GM12878 (cell line): ENCODE measurements around the gene ZNF547. TPM values are rescaled to one million over a fixed set of nuclear protein-coding genes. Genes with fewer than 3 reads are reported as not detected.
A peak's percentile ranks its signal among the peaks of the same experiment; 100 is the strongest.

ENCODE experiments used
- ASH2L ChIP-seq: fragments of 300-600, 200-600 bp; sonication (generic); IDR thresholded peaks from 2 replicates; pipeline ENCODE4 v1.6.1; 2017; ENCODE audit warnings: low read depth, mild to moderate bottlenecking, borderline replicate concordance
- CHD1 ChIP-seq: IDR thresholded peaks from 2 replicates; pipeline ENCODE4 v1.6.1; 2012; ENCODE audit warnings: low read depth, low read length, improper control_type of control experiment
- CHD2 ChIP-seq: IDR thresholded peaks from 2 replicates; pipeline ENCODE4 v1.6.1; 2011; ENCODE audit warnings: low read depth, low read length, improper control_type of control experiment, borderline replicate concordance
- CREB1 ChIP-seq: IDR thresholded peaks from 2 replicates; pipeline ENCODE4 v1.6.1; 2012; ENCODE audit warnings: low read depth, mild to moderate bottlenecking, inconsistent platforms
- EGR1 ChIP-seq, 2 experiments: IDR thresholded peaks; 1 replicate in 1 of 2; 2 replicates in 1 of 2; pipeline ENCODE4 v1.6.1; 2011 to 2012; ENCODE audit warnings: low read depth in 2 of 2, low read length in 2 of 2, borderline replicate concordance in 1 of 2, mild to moderate bottlenecking in 1 of 2, moderate library complexity in 1 of 2
- ESRRA ChIP-seq: IDR thresholded peaks from 2 replicates; pipeline ENCODE4 v1.6.1; 2012; ENCODE audit warnings: mild to moderate bottlenecking, low read length, improper control_type of control experiment
- ETV6 ChIP-seq, 2 experiments: fragments of 450-650 bp in 1 of 2; IDR thresholded peaks in 1 of 2; conservative IDR thresholded peaks in 1 of 2; 2 replicates each; pipeline ENCODE4 v1.6.1; 2014; ENCODE audit warnings: antibody characterized with exemption in 1 of 2, borderline replicate concordance in 1 of 2, low read depth in 1 of 2, mild to moderate bottlenecking in 1 of 2, moderate library complexity in 1 of 2
- FOXK2 ChIP-seq: fragments of 450-650 bp; IDR thresholded peaks from 2 replicates; pipeline ENCODE4 v1.6.1; 2017; ENCODE audit warnings: mild to moderate bottlenecking, moderate library complexity
- JUNB ChIP-seq: IDR thresholded peaks from 2 replicates; pipeline ENCODE4 v1.6.1; 2016; ENCODE audit warnings: antibody characterized with exemption, mild to moderate bottlenecking
- LARP7 ChIP-seq: fragments of 450-650 bp; IDR thresholded peaks from 2 replicates; pipeline ENCODE4 v1.6.1; 2017; ENCODE audit warnings: mild to moderate bottlenecking
- MTA2 ChIP-seq: fragments of 450-650 bp; IDR thresholded peaks from 2 replicates; pipeline ENCODE4 v1.6.1; 2016; ENCODE audit warnings: low read depth, mild to moderate bottlenecking, moderate library complexity
- MTA3 ChIP-seq: IDR thresholded peaks from 2 replicates; pipeline ENCODE4 v1.6.1; 2012; ENCODE audit warnings: low read length, inconsistent platforms, borderline replicate concordance
- NFXL1 ChIP-seq: fragments of 450-650 bp; IDR thresholded peaks from 2 replicates; pipeline ENCODE4 v1.6.1; 2017; ENCODE audit warnings: antibody characterized with exemption, mild to moderate bottlenecking, borderline replicate concordance
- PKNOX1 ChIP-seq: fragments of 450-650 bp; IDR thresholded peaks from 2 replicates; pipeline ENCODE4 v1.6.1; 2016; ENCODE audit warnings: mild to moderate bottlenecking
- POLR2AphosphoS2 ChIP-seq: IDR thresholded peaks from 2 replicates; pipeline ENCODE4 v1.6.1; 2011; ENCODE audit warnings: low read depth, mild to moderate bottlenecking, low read length, improper control_type of control experiment, moderate library complexity
- RB1 ChIP-seq: fragments of 450-650 bp; formaldehyde crosslinking; IDR thresholded peaks from 2 replicates; pipeline ENCODE4 v1.6.1; 2017; ENCODE audit warnings: mild to moderate bottlenecking, borderline replicate concordance
- RBBP5 ChIP-seq: fragments of 200-600 bp; sonication (generic); conservative IDR thresholded peaks from 2 replicates; pipeline ENCODE4 v1.6.1; 2016
- SMAD5 ChIP-seq: IDR thresholded peaks from 2 replicates; pipeline ENCODE4 v1.6.1; 2016; ENCODE audit warnings: antibody characterized with exemption, low read depth
- SMARCA5 ChIP-seq: fragments of 450-650 bp; IDR thresholded peaks from 2 replicates; pipeline ENCODE4 v1.6.1; 2017; ENCODE audit warnings: mild to moderate bottlenecking
- STAT1 ChIP-seq: fragments of 450-650 bp; conservative IDR thresholded peaks from 2 replicates; pipeline ENCODE4 v1.6.1; 2014; ENCODE audit warnings: antibody characterized with exemption, mild to moderate bottlenecking
- STAT3 ChIP-seq: IDR thresholded peaks from 2 replicates; pipeline ENCODE4 v1.6.1; 2011; ENCODE audit warnings: low read depth, low read length, improper control_type of control experiment
- SUPT20H ChIP-seq: IDR thresholded peaks from 2 replicates; pipeline ENCODE4 v1.6.1; 2011; ENCODE audit warnings: low read depth, mild to moderate bottlenecking, low read length, moderate library complexity, borderline replicate concordance; ENCODE audit not compliant: control insufficient read depth
- TCF3 ChIP-seq: IDR thresholded peaks from 2 replicates; pipeline ENCODE4 v1.6.1; 2012; ENCODE audit warnings: low read depth, mild to moderate bottlenecking, low read length, borderline replicate concordance; ENCODE audit not compliant: insufficient read depth
- YY1 ChIP-seq: IDR thresholded peaks from 2 replicates; pipeline ENCODE4 v1.6.1; 2011; ENCODE audit warnings: low read depth, mild to moderate bottlenecking, low read length
- ZBTB11 ChIP-seq: fragments of 450-650 bp; formaldehyde crosslinking; IDR thresholded peaks from 2 replicates; pipeline ENCODE4 v1.5.0; 2022; ENCODE audit warnings: mild to moderate bottlenecking, missing genetic modification characterization
- polyA plus RNA-seq, 11 experiments: library from polyadenylated mRNA; depleted of rRNA in 4 of 11; unstranded in 6 of 11; stranded (reverse) in 5 of 11; fragments of >200 nt; fragmentation: Nextera tagmentation in 4 of 11; fragmentation: Illumina TruSeq in 1 of 11; extraction: Ambion mirVana in 4 of 11; extraction: Trizol in 1 of 11; gene quantifications; 1 replicate in 1 of 11; 2 replicates in 10 of 11; pipeline versions ENCODE4 v1.2.1 to v1.2.3, GENCODE V29; 2011 to 2016; ENCODE audit warnings: inconsistent platforms in 2 of 11, missing spikeins in 2 of 11, low read depth in 1 of 11
- total RNA-seq, 4 experiments: library from RNA; depleted of rRNA in 3 of 4; stranded (reverse); fragments of >200 nt in 3 of 4; fragmentation: Illumina TruSeq in 1 of 4; extraction: Trizol in 1 of 4; gene quantifications; 2 replicates each; pipeline versions ENCODE4 v1.2.1 to v1.2.3, GENCODE V29; 2013 to 2021
- TF ChIP-seq, protein P1 (sequence below): fragments of 150-350 bp; IDR thresholded peaks from 2 replicates; pipeline ENCODE4 v1.6.1; 2014; ENCODE audit warnings: mild to moderate bottlenecking, low read depth, low read length

Gene ZNF547
- total and polyA plus RNA-seq, 10 of the 15 experiments (the other 5 are each of a cell fraction or from before 2014, with no cell fraction given), result 2.3 to 6.0 (median 3.3) TPM

DNA sequence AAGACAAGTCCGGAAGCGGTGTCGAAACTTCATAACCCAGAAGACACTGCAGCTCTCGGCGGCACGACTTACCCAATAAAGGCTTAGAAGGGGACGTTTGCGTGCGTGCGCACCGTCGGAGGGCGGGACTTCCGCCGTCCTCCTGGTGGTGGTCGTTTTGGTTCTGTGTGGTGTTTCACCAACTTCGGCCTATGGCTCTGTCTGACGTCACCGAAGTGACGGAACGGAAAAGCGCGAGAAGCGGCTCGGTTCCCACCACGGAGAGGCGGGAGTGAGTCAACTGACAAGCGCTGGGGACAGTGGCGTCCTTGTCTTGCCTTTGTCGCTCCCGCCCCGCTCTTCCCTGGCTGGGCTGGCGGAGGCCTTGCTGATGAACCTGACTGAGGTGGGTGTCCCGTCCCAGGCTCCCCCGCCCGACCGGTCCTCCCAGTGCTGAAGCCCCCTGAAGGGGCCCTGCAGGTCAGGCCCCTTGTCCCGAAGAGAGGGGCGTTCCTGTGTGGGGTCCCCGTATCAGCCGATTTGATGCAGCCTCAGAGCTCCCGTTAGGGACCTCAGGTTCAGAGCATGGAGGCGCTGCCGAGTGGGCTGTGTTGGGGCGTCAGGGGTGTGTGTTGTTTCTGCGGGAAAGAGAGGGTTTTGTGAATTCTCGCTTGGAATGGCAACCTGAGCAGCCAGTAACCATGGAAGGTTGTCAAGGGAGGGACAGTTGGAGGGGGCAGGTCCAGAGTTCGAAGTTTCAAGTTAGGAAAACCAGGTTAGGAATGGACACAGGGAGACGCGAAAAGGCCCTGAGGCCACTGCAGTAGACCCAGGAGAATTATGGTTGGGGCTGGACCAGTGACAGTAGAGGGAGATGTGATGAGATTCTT lies 26.6 kb downstream of the ZNF547 start, which contains the start of gene ZNF548 (continued):
- TF ChIP-seq YY1 (peak; percentile 52; the same call in 1 of the 2 replicates), CHD1 (no peak), PKNOX1 (peak; percentile 76), CHD2 (peak; percentile 91), TCF3 (no peak), SMAD5 (no peak), RBBP5 (no peak), FOXK2 (no peak), STAT1 (no peak), SUPT20H (no peak), ASH2L (no peak), SMARCA5 (no peak), LARP7 (no peak; the same call in 1 of the 2 replicates), EGR1 (IDR thresholded peaks at IDR 0.05; ENCODE audit: borderline replicate concordance in 1 of 2, low read depth in 2 of 2, low read length in 2 of 2) (peak in 1 of 2 experiments; percentile 93; a peak in 1 of 3 replicates), STAT3 (no peak), CREB1 (peak; percentile 99), MTA2 (no peak), ESRRA (peak; percentile 31; the same call in 1 of the 2 replicates), JUNB (no peak), ZBTB11 (CRISPR knock-in tag) (no peak), ETV6 (conservative IDR thresholded peaks at IDR 0.05 in 1 of 2, IDR thresholded peaks at IDR 0.05 in 1 of 2; ENCODE audit: borderline replicate concordance in 1 of 2, low read depth in 1 of 2) (no peak), MTA3 (no peak; the same call in 1 of the 2 replicates), RB1 (no peak), POLR2AphosphoS2 (no peak), NFXL1 (no peak)
- TF ChIP-seq, protein P1, sequence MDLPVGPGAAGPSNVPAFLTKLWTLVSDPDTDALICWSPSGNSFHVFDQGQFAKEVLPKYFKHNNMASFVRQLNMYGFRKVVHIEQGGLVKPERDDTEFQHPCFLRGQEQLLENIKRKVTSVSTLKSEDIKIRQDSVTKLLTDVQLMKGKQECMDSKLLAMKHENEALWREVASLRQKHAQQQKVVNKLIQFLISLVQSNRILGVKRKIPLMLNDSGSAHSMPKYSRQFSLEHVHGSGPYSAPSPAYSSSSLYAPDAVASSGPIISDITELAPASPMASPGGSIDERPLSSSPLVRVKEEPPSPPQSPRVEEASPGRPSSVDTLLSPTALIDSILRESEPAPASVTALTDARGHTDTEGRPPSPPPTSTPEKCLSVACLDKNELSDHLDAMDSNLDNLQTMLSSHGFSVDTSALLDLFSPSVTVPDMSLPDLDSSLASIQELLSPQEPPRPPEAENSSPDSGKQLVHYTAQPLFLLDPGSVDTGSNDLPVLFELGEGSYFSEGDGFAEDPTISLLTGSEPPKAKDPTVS, result no peak
